ENCODE results near the gene GBX2. TPM values are rescaled to one million over a fixed set of nuclear protein-coding genes. Genes with fewer than 3 reads are reported as not detected.

GBX2 gene
- total RNA-seq, 6 experiments from 2014 or later, result not detected

GRCh38 chr2:236171181-236171679, 3.0 kb upstream of the GBX2 start:
- Histone ChIP-seq H3K36me3 (no peaks in the 10 kb centered on the region), H3K27me3 (peaks cover 14 to 65% of the 10 kb centered on the region in 2 donors), H3K4me3 (no peak overlapping the region), H3K4me1 (peaks cover 0 to 20% (median 0%) of the 10 kb centered on the region in 4 donors), H3K27ac (no peak overlapping the region), H3K9me3 (no peaks in the 10 kb centered on the region)
- TF ChIP-seq CTCF (IDR thresholded peaks at IDR 0.05) (no peak), POLR2A (IDR thresholded peaks at IDR 0.05) (no peak)
- no peak for ATAC-seq
- WGBS (ENCODE audit: insufficient coverage, low coverage, low lambda C conversion rate, missing lambda C conversion rate), result 8% methylated on average over 10 of the region's 27 CpGs
- peak in 1 of 3 donors; percentile 47 for DNase-seq
- intact Hi-C loops (cut with DNase I), result no loop called here

GRCh38 chr2:236170590-236171165, 2.5 kb upstream of the GBX2 start:
- no peak overlapping the region for H3K4me3 ChIP-seq
- ATAC-seq (no peak), DNase-seq (no peak)
- H3K36me3 ChIP-seq, result no peaks in the 10 kb centered on the region
- no peak for TF ChIP-seq POLR2A (IDR thresholded peaks at IDR 0.05)
- no peak for TF ChIP-seq CTCF (IDR thresholded peaks at IDR 0.05)
- no peaks in the 10 kb centered on the region for H3K9me3 ChIP-seq
- no peak overlapping the region for H3K27ac ChIP-seq
- H3K27me3 ChIP-seq, result peaks cover 19 to 71% of the 10 kb centered on the region in 2 donors
- intact Hi-C loops (cut with DNase I), result no loop called here
- H3K4me1 ChIP-seq, result peaks cover 0 to 20% (median 0%) of the 10 kb centered on the region in 4 donors
- 7% methylated on average over 15 of the region's 21 CpGs for WGBS (ENCODE audit: insufficient coverage, low coverage, low lambda C conversion rate, missing lambda C conversion rate)

GRCh38 chr2:236169741-236170589, 1.8 kb upstream of the GBX2 start:
- WGBS (ENCODE audit: insufficient coverage, low coverage, low lambda C conversion rate, missing lambda C conversion rate), result 9% methylated on average over 24 of the region's 38 CpGs
- intact Hi-C loops (cut with DNase I), result no loop called here

GRCh38 chr2:236169151-236169721, 1.1 kb upstream of the GBX2 start:
- H3K27me3 ChIP-seq, result peaks cover 28 to 73% of the 10 kb centered on the region in 2 donors
- intact Hi-C loops (cut with DNase I), result no loop called here

More at GRCh38 chr2:236169741-236170589, 1.8 kb upstream of the GBX2 start:
- peaks cover 21 to 73% of the 10 kb centered on the region in 2 donors for H3K27me3 ChIP-seq
- no peak overlapping the region for H3K27ac ChIP-seq
- DNase-seq (no peak), ATAC-seq (no peak)
- H3K4me3 ChIP-seq, result no peak overlapping the region
- H3K4me1 ChIP-seq, result peaks cover 0 to 20% (median 0%) of the 10 kb centered on the region in 4 donors
- TF ChIP-seq CTCF (IDR thresholded peaks at IDR 0.05), result no peak
- no peak for TF ChIP-seq POLR2A (IDR thresholded peaks at IDR 0.05)
- no peaks in the 10 kb centered on the region for H3K9me3 ChIP-seq
- H3K36me3 ChIP-seq, result no peaks in the 10 kb centered on the region

More at GRCh38 chr2:236169151-236169721, 1.1 kb upstream of the GBX2 start:
- DNase-seq, result no peak
- Histone ChIP-seq H3K9me3 (no peaks in the 10 kb centered on the region), H3K4me1 (peaks cover 0 to 27% (median 0%) of the 10 kb centered on the region in 4 donors), H3K36me3 (no peaks in the 10 kb centered on the region), H3K27ac (no peak overlapping the region), H3K4me3 (no peak overlapping the region)
- WGBS (ENCODE audit: insufficient coverage, low coverage, low lambda C conversion rate, missing lambda C conversion rate), result 10% methylated on average over 33 of the region's 36 CpGs
- ATAC-seq, result no peak
- TF ChIP-seq CTCF (IDR thresholded peaks at IDR 0.05) (no peak), POLR2A (IDR thresholded peaks at IDR 0.05) (no peak)
